B cell (primary cell): ENCODE measurements around the gene HYAL1. TPM values are rescaled to one million over a fixed set of nuclear protein-coding genes. Genes with fewer than 3 reads are reported as not detected.

Source experiments
- ATAC-seq: fragments of 200-7000 bp; cut with Tn5 transposase; one replicate; pipeline ENCODE4 v1.10.0; 2021; ENCODE audit warnings: low read depth, mild to moderate bottlenecking, moderate number of reproducible peaks, moderate library complexity
- CTCF ChIA-PET: fragments of 350-600 bp; sonication (Branson Sonifier 250); formaldehyde crosslinking; loops from one replicate; lab custom pipeline; 2021; ENCODE audit warnings: antibody characterized with exemption, inconsistent platforms; lab: Charles Lee
- POLR2A ChIA-PET: fragments of 350-600 bp; sonication (Branson Sonifier 250); formaldehyde crosslinking; loops from one replicate; lab custom pipeline; 2021; ENCODE audit warnings: antibody characterized with exemption; lab: Charles Lee
- DNase-seq: peaks from one replicate; pipeline ENCODE4 v3.0.0; 2013
- H2AFZ ChIP-seq: 2 replicates; pipeline ENCODE4 v1.6.1; 2012; ENCODE audit warnings: mild to moderate bottlenecking, low read depth, low read length; ENCODE audit not compliant: insufficient read depth, poor library complexity, severe bottlenecking
- H3K27ac ChIP-seq, 2 donors: 1 replicate in 1 of 2; 2 replicates in 1 of 2; pipeline ENCODE4 v1.5.1; 2012 to 2013; ENCODE audit warnings: low read length in 2 of 2, mild to moderate bottlenecking in 2 of 2, moderate library complexity in 1 of 2
- H3K27me3 ChIP-seq, 4 experiments: fragments of 200-600 bp in 1 of 4; sonication (generic) in 1 of 4; replicated peaks in 1 of 4; 1 replicate in 2 of 4; 2 replicates in 2 of 4; pipeline versions ENCODE4 v1.6.1 to v1.7.0; 2013 to 2016; ENCODE audit warnings: low read length in 3 of 4, mild to moderate bottlenecking in 2 of 4, mixed read lengths in 1 of 4, moderate library complexity in 1 of 4; ENCODE audit not compliant: insufficient read depth in 4 of 4, control insufficient read depth in 3 of 4; ENCODE audit errors: control extremely low read depth in 1 of 4
- H3K36me3 ChIP-seq, 2 experiments: replicated peaks in 1 of 2; 1 replicate in 1 of 2; 2 replicates in 1 of 2; pipeline versions ENCODE4 v1.6.1 to v1.7.1; 2013; ENCODE audit warnings: low read length in 1 of 2; ENCODE audit not compliant: insufficient read depth in 2 of 2, control insufficient read depth in 1 of 2; ENCODE audit errors: control extremely low read depth in 1 of 2, extremely low read depth in 1 of 2
- H3K4me1 ChIP-seq, 2 donors: fragments of 200-600 bp in 1 of 2; sonication (generic) in 1 of 2; 1 replicate in 1 of 2; 2 replicates in 1 of 2; pipeline versions ENCODE4 v1.5.1 to v1.6.1; 2013 to 2017; ENCODE audit warnings: low read length in 2 of 2; ENCODE audit not compliant: control insufficient read depth in 2 of 2, insufficient read depth in 2 of 2
- H3K4me2 ChIP-seq: replicated peaks from 2 replicates; pipeline ENCODE3; 2012; ENCODE audit warnings: mild to moderate bottlenecking, low read depth, low read length; ENCODE audit not compliant: poor library complexity, severe bottlenecking
- H3K4me3 ChIP-seq, 5 experiments: fragments of 200-600 bp in 1 of 5; sonication (generic) in 1 of 5; 1 replicate in 3 of 5; 2 replicates in 2 of 5; pipeline versions ENCODE4 v1.5.1 to v1.7.0; 2011 to 2016; ENCODE audit warnings: low read length in 4 of 5, mild to moderate bottlenecking in 4 of 5, low read depth in 2 of 5, control low read depth in 1 of 5, moderate library complexity in 1 of 5; ENCODE audit not compliant: insufficient read depth in 1 of 5; ENCODE audit errors: control extremely low read depth in 1 of 5, extremely low read depth in 1 of 5
- H3K79me2 ChIP-seq: fragments of 200-600 bp; sonication (generic); one replicate; pipeline ENCODE4 v1.6.0; 2016; ENCODE audit warnings: low read length; ENCODE audit not compliant: control insufficient read depth, insufficient read depth
- H3K9ac ChIP-seq: fragments of 200-600 bp; sonication (generic); 2 replicates; pipeline ENCODE4 v1.6.1; 2017; ENCODE audit warnings: mild to moderate bottlenecking, low read length, moderate library complexity
- H3K9me3 ChIP-seq, 3 donors: one replicate each; pipeline versions ENCODE4 v1.6.1 to v1.7.1; 2013; ENCODE audit warnings: low read length in 2 of 3; ENCODE audit not compliant: control insufficient read depth in 2 of 3, insufficient read depth in 1 of 3; ENCODE audit errors: control extremely low read depth in 1 of 3
- H4K20me1 ChIP-seq: 2 replicates; pipeline ENCODE4 v1.6.0; 2012; ENCODE audit warnings: mild to moderate bottlenecking, low read length; ENCODE audit not compliant: insufficient read depth, control insufficient read depth, poor library complexity, severe bottlenecking
- H3K27ac Mint-ChIP-seq: one replicate; pipeline ENCODE4 v1.8.0; 2021; ENCODE audit warnings: mixed read lengths
- H3K27me3 Mint-ChIP-seq: one replicate; pipeline ENCODE4 v1.8.0; 2021; ENCODE audit warnings: mixed read lengths
- H3K4me1 Mint-ChIP-seq: one replicate; pipeline ENCODE4 v1.8.0; 2021; ENCODE audit warnings: mixed read lengths
- H3K4me3 Mint-ChIP-seq: one replicate; pipeline ENCODE4 v1.8.0; 2021; ENCODE audit warnings: mixed read lengths
- H3K9me3 Mint-ChIP-seq: one replicate; pipeline ENCODE4 v1.8.0; 2022; ENCODE audit warnings: mixed read lengths; ENCODE audit not compliant: insufficient read depth
- EZH2 ChIP-seq: IDR thresholded peaks from 2 replicates; pipeline ENCODE4 v1.6.1; 2012; ENCODE audit warnings: borderline replicate concordance, low read depth, mild to moderate bottlenecking, moderate library complexity, low read length; ENCODE audit not compliant: insufficient read depth, poor library complexity, severe bottlenecking
- WGBS: methylation state at CpG from one replicate; pipeline ENCODE4 v1.1.5; 2013; ENCODE audit warnings: missing lambda C conversion rate; ENCODE audit not compliant: insufficient coverage; 5-methylcytosine and 5-hydroxymethylcytosine counted together
- intact Hi-C: fragments of 100-400 bp; cut with micrococcal nuclease; formaldehyde crosslinking; loops from one replicate; pipeline ENCODE4 v1.10.0; 2022
- polyA plus RNA-seq: library from polyadenylated mRNA; depleted of rRNA; stranded (reverse); fragments of >200 nt; gene quantifications from 2 replicates; pipeline ENCODE4 v1.2.3, GENCODE V29; 2012
- total RNA-seq, 2 donors: library from RNA; stranded (reverse); fragments of 120-200 nt in 1 of 2; gene quantifications; 1 replicate in 1 of 2; 2 replicates in 1 of 2; pipeline versions ENCODE4 v1.2.3 to v1.2.4, GENCODE V29; 2013 to 2022
- TF ChIP-seq, protein P1 (sequence below): fragments of 200-600 bp; IDR thresholded peaks from one replicate; pipeline ENCODE4 v1.8.0; 2022; ENCODE audit warnings: antibody characterized with exemption, mild to moderate bottlenecking

The HYAL1 gene
- total and polyA plus RNA-seq, 2 donors (not counting 1 experiment from before 2014, with no cell fraction given) = 0.12 to 0.30 TPM

DNA sequence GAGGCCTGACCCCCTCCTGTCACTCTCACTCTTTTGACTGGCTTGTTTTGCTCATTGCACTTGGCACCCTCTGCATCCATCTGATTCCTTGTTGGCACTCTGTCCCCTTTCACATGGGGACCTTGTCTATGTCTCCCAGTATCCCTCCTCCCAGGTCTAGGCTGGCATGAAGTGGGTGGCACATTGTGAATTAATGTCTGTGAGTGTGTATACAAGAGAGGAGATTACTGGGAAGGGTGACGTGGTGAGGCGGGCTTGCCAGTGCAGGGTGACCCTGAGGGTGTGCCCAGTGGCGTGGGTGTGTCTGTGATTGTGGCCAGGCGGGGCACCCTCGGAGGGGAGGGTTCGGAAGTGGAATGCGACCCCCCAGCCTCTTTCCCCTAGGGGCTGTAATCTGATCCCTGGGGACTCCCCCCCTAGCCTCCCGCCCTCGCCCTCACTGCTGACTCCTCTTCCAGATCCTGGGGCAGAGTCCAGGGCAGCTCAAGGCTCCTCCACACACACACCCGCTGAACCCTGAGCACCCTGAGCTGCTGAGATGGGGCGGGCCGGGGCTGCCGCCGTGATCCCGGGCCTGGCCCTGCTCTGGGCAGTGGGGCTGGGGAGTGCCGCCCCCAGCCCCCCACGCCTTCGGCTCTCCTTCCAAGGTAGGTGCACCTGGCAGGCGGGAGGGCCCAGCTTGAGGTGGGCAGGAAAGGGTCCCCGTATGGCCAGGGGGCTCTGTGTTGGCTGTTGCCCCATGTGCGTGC, 34.5 kb downstream of the HYAL1 start, which contains the start of gene SEMA3B:
SEMA3B (plus strand) TSS at position 445 of the 749 bp plus-strand sequence; CDS start at position 539, 94 bp downstream.
- H3K27ac Mint-ChIP-seq = no peak within 1 kb of the TSS
- 94% methylated on average over 18 of the region's 21 CpGs for WGBS

More for the DNA sequence above, 34.5 kb downstream of the HYAL1 start, which contains the start of gene SEMA3B:
- H3K79me2 ChIP-seq = no peaks in the 10 kb centered on the region
- intact Hi-C loops = no loop called here
- peaks cover 0 to 43% (median 8%) of the 10 kb centered on the region in 4 experiments for H3K27me3 ChIP-seq
- H3K4me2 ChIP-seq = no peak within 1 kb of the TSS
- no peak within 1 kb of the TSS for H3K27ac ChIP-seq
- no peak for TF ChIP-seq EZH2
- TF ChIP-seq, protein P1, sequence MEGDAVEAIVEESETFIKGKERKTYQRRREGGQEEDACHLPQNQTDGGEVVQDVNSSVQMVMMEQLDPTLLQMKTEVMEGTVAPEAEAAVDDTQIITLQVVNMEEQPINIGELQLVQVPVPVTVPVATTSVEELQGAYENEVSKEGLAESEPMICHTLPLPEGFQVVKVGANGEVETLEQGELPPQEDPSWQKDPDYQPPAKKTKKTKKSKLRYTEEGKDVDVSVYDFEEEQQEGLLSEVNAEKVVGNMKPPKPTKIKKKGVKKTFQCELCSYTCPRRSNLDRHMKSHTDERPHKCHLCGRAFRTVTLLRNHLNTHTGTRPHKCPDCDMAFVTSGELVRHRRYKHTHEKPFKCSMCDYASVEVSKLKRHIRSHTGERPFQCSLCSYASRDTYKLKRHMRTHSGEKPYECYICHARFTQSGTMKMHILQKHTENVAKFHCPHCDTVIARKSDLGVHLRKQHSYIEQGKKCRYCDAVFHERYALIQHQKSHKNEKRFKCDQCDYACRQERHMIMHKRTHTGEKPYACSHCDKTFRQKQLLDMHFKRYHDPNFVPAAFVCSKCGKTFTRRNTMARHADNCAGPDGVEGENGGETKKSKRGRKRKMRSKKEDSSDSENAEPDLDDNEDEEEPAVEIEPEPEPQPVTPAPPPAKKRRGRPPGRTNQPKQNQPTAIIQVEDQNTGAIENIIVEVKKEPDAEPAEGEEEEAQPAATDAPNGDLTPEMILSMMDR = no peak
- POLR2A ChIA-PET = no interaction called here
- H3K36me3 ChIP-seq = no peaks in the 10 kb centered on the region
- peaks cover 3% of the 10 kb centered on the region for H4K20me1 ChIP-seq
- ATAC-seq (no peak), DNase-seq (no peak)
- H3K9ac ChIP-seq = no peak within 1 kb of the TSS
- H3K9me3 Mint-ChIP-seq = no peaks in the 10 kb centered on the region
- H3K4me1 ChIP-seq = peaks cover 9 to 13% of the 10 kb centered on the region in 2 donors
- H3K4me1 Mint-ChIP-seq = peaks cover 7% of the 10 kb centered on the region
- no peaks in the 10 kb centered on the region for H3K9me3 ChIP-seq
- H2AFZ ChIP-seq = no peak within 1 kb of the TSS
- no peak within 1 kb of the TSS for H3K4me3 ChIP-seq
- H3K4me3 Mint-ChIP-seq = no peak within 1 kb of the TSS
- CTCF ChIA-PET = interaction anchor here (0.6 to 5.5 kb wide), 4 partner anchors 19 to 75 kb away, joined by 3 to 46 read pairs (median 8); partner anchors contain the start of gene GNAT1
- H3K27me3 Mint-ChIP-seq = peaks cover 23% of the 10 kb centered on the region
